ENCODE data around the gene CATSPERB.
"Not testable (repeated sequence)": the region's sequence is repeated elsewhere in the genome, so short reads cannot be mapped to it uniquely, and the experiment has no call there.

CATSPERB gene

GRCh38 chr14:91731018-91731417 lies 868 bp downstream of the CATSPERB start:
- DNase-seq = no peak

GRCh38 chr14:91729756-91730155 lies 2.1 kb downstream of the CATSPERB start:
- DNase-seq = no peak

DNA sequence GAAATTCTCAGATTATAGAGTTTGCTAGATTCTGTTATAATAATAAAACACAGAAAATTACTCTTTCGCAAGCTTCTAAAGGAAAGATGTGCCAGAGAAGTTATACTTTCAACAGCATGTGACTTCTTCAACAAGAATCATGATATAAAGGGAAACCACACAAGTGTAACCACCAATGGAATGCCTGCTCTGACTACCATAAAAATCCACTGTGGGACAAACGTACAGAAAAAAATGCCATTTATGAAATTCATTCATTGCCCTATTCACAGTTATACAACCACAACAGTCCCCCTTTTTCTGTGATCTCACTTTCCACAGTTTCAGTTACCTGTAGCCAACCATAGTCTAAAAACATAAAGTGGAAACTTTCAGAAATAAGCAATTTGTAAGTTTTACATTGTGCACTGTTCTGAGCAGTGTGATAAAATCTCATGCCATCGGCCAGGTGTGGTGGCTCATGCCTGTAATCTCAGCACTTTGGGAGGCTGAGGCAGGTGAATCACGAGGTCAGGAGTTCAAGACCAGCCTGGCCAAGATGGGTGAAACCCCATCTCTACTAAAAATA lies 3.2 kb downstream of the CATSPERB start:
- DNase-seq = no peak

GRCh38 chr14:91727121-91727520 lies 4.8 kb downstream of the CATSPERB start:
- DNase-seq = no peak

DNA sequence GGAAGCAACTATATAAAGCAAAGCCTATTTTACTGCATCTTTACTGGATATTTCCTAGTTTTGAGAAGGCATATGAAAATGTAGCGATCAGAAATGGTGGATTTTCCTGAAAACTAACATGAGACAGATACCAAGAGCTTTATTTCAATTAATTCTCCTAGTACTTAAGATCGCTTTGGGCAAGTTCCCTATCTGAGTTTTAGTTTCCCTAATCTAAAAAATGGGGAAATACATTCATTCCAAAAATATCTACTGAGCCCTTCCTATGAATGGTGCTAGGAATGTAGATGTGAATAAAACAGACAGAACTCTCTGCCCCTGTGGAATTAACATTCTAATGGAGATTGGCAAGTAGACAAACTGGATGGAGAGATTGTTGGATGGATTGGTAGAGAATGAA lies 8.4 kb downstream of the CATSPERB start:
- DNase-seq = no peak

DNA sequence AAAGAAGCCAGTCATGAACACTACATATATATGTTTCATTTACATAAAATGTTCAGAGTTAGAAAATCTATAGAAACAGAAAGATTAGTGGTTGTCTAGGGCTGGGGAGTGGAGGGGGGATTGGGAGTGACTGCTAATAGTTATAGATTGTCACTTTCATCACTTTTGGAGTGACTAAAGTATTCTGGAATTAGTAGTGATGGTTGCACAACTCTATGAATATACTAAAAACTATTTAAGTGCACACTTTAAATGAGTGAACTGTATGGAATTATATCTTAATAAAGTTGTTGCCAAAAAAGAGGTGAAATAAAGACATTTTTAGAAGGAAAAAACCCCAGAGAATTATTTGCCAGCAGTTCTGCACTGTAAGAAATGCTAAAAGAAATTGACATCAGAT lies 9.5 kb downstream of the CATSPERB start:
- DNase-seq = no peak

GRCh38 chr14:91719839-91720238 lies 12.0 kb downstream of the CATSPERB start:
- no peak for DNase-seq

DNA sequence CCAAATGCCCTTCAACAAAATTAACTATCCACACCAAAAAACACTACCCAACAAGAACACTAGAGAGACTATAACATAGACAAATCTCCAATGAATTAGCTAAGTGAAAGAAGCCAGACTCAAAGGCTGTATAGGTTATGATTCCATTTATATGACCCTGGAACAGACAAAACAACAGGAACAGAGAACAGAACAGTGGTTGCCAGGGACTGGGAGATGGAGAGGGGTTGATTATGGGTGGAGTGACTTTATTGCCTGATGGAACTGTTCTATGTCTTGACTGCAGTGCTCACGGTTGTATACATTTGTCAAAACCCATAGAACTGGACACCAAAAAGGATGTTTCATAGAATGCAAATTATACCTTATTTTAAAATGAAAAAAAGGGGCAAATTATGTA lies 14.9 kb downstream of the CATSPERB start:
- no peak for DNase-seq

- DNase-seq = no peak
These were observed 17.1 kb downstream of the CATSPERB start for GRCh38 chr14:91714805-91715204.

- DNase-seq = no peak
These were observed 23.1 kb downstream of the CATSPERB start for GRCh38 chr14:91708795-91709194.

DNA sequence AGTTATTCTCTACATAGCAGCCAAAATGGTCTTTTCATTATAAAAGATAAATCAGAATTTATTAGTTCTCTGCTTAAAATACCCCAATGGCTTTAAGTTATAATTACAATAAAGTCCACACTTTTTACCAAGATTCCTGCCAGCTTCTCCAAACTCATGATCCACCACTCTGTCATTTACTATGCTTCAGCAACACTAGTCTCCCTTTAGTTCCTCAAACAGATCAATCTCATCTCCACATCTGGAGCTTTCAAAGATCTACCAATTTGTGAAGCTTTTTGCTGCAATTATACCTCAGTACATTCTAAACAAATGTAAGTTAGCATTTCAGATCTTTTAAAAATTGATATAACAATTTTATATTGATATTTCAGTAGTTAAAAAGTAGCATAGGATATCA lies 24.9 kb downstream of the CATSPERB start:
- DNase-seq = no peak

- DNase-seq = no peak
These were observed 37.2 kb downstream of the CATSPERB start for GRCh38 chr14:91694643-91695042.

- no peak for DNase-seq
These were observed 38.5 kb downstream of the CATSPERB start for GRCh38 chr14:91693346-91693745.

DNA sequence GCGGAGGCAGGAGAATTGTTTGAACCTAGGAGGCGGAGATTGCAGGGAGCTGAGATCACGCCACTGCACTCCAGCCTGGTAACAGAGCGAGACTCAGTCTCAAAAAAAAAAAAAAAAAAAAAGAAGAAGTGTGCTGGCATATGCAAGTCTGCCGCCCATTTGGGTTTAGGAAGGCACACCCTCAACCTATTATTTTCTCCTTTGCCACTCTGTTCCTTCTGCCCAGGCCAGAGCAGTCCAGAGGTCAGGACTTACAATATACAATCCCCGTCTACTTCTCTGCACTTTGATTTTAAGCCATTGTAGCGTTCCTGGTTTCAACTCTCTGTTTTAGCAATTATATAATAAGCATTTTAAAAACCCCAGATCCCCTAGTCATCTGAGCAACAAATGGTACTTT lies 39.8 kb downstream of the CATSPERB start:
- no peak for DNase-seq

GRCh38 chr14:91689608-91690007 lies 42.3 kb downstream of the CATSPERB start:
- no peak for DNase-seq

DNA sequence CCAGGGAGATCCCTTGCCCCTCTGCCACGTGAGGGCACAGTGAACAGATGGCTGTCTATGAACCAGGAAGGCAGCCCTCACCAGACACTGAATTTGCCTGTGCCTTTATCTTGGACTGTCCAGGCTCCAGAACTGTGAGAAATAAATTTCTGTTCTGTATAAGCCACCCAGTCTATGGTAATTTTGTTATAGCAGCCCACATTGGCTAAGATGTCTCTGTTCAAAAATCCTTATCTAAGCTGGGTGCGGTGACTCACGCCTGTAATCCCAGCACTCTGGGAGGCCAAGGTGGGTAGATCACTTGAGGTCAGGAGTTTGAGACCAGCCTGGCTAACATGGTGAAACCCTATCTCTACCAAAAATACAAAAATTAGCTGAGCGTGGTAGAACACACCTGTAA lies 44.5 kb downstream of the CATSPERB start:
- DNase-seq = not testable (repeated sequence)

GRCh38 chr14:91685600-91685999 lies 46.3 kb downstream of the CATSPERB start:
- no peak for DNase-seq

- no peak for DNase-seq
These were observed 49.9 kb downstream of the CATSPERB start for GRCh38 chr14:91681893-91682563.

- DNase-seq = no peak
These were observed 50.8 kb downstream of the CATSPERB start for GRCh38 chr14:91681118-91681517.

DNA sequence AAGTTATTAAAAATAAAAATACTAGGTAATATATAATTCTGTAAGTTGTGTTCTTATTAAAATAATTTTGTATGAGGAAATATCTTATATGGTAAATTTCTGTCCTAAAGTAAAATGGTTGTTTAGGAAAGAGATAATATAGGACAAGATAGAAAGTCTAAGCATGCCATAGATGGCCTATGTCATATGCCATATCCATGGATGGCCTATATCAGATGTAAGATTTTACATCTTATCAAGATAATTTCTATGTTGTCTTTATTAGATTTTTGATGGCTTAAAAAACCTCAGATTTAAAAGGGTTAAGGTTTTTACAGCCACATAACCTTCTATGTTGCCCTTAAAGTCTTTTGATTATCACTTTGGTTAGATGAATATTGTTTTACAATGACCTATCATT lies 52.6 kb downstream of the CATSPERB start:
- DNase-seq = no peak

- DNase-seq = not testable (repeated sequence)
These were observed 54.2 kb downstream of the CATSPERB start for GRCh38 chr14:91677687-91678086.

DNA sequence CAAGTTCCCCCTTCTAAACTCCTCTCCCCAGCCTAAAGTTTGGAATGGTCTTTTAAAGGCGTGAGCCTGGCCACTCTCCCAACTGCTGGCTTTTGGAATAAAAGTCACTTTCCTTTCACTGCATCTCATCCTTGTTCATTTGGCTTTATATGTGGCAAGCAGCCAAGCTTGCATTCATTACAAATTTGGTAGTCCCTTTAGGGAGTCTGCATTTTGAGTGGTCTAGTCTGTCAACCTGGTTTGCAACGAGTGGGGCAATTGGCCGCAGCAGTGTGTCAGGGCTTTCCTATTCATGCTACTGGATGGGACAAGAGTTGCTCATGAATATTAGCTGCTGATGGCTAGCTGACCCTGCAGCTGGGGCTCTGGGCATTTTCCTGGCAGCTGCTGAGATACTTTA lies 57.0 kb downstream of the CATSPERB start:
- DNase-seq = no peak

DNA sequence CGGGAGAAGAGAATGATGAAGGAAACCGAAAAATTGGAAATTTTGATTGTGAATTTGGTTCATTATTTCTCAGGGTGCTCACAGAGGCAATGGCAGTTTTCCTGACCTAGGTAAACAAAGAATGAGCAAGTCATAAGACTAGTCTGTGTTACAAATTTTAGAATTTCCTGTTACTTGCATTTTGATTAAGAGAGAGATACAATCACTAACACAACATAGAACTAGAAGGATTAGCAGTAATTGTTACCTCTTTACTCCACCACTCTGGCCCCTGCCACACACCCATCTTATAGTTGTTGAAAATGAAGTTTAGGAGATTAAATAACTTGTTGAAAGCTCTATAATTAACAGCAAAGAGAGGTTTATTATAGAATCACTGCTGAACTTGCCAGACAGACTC lies 62.0 kb downstream of the CATSPERB start:
- DNase-seq = no peak

DNA sequence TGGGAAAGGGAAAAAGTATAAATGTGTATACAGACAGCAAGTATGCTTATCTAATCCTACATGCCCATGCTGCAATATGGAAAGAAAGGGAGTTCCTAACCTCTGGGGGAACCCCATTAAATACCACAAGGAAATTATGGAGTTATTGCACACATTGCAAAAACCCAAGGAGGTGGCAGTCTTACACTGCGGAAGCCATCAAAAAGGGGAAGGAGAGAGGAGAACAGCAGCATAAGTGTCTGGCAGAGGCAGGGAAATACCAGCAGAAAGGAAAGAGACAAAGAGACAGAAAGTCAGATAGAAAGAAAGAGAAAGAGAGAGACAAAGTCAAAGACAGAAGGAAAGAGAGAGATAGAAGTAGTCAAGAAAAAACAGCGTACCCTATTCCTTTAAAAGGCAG lies 64.8 kb downstream of the CATSPERB start:
- DNase-seq = not testable (repeated sequence)

DNA sequence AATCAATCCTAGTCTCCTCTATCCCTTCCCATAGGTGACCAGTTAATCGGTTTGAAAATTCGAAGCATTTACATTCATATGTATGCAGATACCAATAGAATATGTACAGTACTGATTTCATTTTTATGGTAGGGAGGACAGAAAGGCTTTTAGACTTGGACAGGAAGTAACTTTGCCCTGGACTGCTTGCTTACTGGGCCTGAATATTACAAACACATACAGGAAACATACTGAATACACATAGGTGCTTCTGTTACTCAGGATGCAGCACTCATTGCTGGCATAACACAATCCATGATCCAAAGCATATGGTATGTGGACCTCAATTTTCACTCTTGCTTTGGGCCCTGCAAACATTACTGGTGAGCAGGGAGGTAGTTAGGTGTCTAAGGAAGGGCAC lies 71.1 kb downstream of the CATSPERB start:
- DNase-seq = no peak
